GM10847 (cell line): ENCODE measurements around the gene AP3M1.

ENCODE experiments used
- POLR2A ChIP-seq: IDR thresholded peaks from 2 replicates; pipeline ENCODE4 v1.6.1; 2011; ENCODE audit not compliant: insufficient read length; ENCODE audit errors: extremely low read depth

Gene AP3M1

GRCh38 chr10:74103560-74104258 is 46.9 kb downstream of the AP3M1 start:
- no peak for TF ChIP-seq POLR2A

DNA sequence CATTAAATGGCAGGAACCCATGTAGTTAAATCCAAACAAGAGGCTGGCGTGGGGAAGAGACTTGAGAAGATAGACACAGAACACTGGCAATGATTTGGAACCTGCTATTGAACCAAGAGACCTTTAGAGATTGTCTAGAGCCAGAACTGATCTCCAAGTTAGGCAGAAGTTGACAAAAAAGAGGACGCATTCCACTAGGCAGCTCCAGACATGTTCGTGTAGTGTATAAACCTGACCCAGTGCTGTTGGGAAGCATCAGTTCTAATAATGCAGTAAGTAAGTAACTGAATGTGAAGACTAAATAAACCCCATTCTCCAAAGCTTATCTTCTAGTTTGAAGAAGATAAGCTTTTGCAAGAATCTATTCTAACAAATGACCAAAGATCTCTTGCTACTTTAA is 50.8 kb downstream of the AP3M1 start:
- TF ChIP-seq POLR2A, result no peak

GRCh38 chr10:74099420-74099819 is 51.2 kb downstream of the AP3M1 start:
- no peak for TF ChIP-seq POLR2A

DNA sequence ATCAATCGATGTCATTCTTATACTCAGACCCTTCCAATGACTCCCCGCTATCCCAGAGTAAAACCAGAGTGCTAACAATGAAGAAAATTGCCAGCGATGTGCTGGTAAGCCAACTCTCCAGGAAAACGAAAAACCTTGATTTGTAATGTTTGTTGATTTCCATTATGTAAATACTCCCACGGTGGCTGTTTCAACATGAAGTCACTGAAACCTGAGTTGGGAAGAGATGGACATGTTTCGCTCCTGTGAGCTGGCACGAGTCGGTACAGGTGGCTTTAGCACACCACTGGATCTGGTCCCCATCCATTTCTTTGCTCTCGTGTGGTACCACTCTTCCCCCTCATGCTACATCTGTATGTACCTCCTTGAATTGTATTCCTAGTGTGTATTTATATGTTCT is 52.9 kb downstream of the AP3M1 start:
- no peak for TF ChIP-seq POLR2A

DNA sequence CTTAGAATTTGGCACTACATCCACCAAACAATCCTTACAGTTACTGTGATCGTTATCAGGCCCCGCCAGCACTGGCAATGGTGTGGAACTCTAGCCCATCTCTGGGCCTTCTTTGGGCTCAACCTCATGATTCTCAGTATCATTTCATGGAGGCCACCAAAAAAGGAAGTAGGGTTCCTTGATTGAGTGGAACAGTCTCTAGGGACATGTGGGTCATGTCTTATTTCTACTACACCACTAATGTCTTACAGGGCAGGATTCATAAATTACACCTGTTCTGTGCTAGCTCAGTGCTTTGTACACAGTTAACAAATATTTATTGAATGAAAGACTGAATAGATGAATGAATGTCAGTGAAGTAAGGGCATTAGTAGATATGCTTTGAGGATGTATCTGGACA is 53.9 kb downstream of the AP3M1 start:
- no peak for TF ChIP-seq POLR2A

DNA sequence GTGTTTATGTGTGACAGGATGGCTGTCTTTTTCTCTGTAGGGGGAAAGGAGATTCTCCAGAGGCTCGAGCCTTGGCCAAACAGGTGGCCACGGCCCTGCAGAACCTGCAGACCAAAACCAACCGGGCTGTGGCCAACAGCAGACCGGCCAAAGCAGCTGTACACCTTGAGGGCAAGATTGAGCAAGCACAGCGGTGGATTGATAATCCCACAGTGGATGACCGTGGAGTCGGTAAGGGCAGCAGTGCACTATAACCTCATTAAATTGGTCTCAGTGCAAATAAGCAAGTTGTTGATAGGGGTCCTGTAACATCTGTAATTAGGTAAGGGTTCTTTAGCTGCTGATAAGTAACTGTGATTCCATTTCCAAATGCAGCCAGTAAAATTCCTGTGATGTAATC is 56.4 kb downstream of the AP3M1 start:
- no peak for TF ChIP-seq POLR2A

- no peak for TF ChIP-seq POLR2A
Observed at GRCh38 chr10:74093530-74094164, 57.0 kb downstream of the AP3M1 start.

DNA sequence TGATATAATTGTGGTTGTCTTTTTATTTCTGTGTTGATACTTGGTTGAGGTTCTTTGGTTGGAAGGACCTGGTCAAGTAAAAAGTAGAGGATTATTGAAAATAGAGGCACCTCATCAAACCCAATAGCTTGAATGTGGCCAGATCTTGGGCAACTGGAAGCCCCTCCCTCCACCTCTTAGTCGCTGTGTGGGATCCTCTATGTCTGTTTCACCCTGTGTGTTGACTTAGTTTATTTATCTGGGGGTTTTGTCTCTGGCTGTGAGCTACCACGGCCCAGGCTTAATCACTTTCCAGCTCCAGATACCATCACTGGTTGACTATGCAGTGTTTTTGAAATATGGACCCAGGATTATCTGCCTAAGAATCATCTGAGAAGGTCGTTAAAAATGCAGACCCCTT is 58.3 kb downstream of the AP3M1 start:
- no peak for TF ChIP-seq POLR2A

GRCh38 chr10:74088722-74089121 is 61.9 kb downstream of the AP3M1 start:
- TF ChIP-seq POLR2A, result no peak

DNA sequence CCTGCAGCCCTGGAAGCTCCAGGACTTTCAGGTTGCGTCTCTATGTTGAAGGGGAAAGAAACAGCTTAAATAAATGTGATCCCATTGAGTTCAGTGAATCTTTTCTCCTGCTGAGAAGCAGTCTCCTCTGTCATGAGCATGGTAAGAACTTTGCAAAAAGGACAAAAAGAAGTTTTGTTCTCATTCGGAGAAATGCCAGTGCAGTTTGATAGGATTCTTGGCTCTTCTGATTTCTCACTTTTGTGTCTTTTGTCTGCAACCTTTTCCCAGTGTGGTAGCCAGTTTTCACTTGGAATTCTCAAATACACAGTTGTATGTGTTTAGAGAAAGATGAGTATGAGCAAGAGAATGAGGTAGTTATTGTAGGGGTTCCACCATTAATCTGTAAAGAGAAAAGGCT is 64.3 kb downstream of the AP3M1 start:
- no peak for TF ChIP-seq POLR2A

- no peak for TF ChIP-seq POLR2A
Observed at GRCh38 chr10:74084955-74085354, 65.7 kb downstream of the AP3M1 start.

GRCh38 chr10:74083304-74083703 is 67.3 kb downstream of the AP3M1 start:
- TF ChIP-seq POLR2A, result no peak

GRCh38 chr10:74081941-74082718 is 68.5 kb downstream of the AP3M1 start:
- TF ChIP-seq POLR2A, result no peak

- TF ChIP-seq POLR2A, result no peak
Observed at GRCh38 chr10:74081192-74081803, 69.3 kb downstream of the AP3M1 start.

- TF ChIP-seq POLR2A, result no peak
Observed at GRCh38 chr10:74079936-74080590, 70.6 kb downstream of the AP3M1 start.
